Hepatocyte (in vitro differentiated cells): ENCODE results near the gene DENND5A.

Source experiments
- EZH2 ChIP-seq: fragments of 200-600 bp; sonication (generic); IDR thresholded peaks from 2 replicates; pipeline ENCODE4 v1.6.1; 2016; ENCODE audit warnings: antibody characterized with exemption, mild to moderate bottlenecking, borderline replicate concordance
- EZH2phosphoT487 ChIP-seq: fragments of 200-600 bp; sonication (generic); IDR thresholded peaks from one replicate; pipeline ENCODE4 v1.6.1; 2018; ENCODE audit warnings: antibody characterized with exemption, mild to moderate bottlenecking, low read depth, moderate library complexity; ENCODE audit not compliant: unreplicated experiment, severe bottlenecking
- TF ChIP-seq, protein P1 (sequence below): fragments of 200-600 bp; sonication (generic); IDR thresholded peaks from 2 replicates; pipeline ENCODE4 v1.5.1; 2016; ENCODE audit warnings: antibody characterized with exemption, mild to moderate bottlenecking; ENCODE audit not compliant: poor library complexity

GRCh38 chr11:9096427-9096826 lies 168.7 kb downstream of the DENND5A start:
- TF ChIP-seq, protein P1, sequence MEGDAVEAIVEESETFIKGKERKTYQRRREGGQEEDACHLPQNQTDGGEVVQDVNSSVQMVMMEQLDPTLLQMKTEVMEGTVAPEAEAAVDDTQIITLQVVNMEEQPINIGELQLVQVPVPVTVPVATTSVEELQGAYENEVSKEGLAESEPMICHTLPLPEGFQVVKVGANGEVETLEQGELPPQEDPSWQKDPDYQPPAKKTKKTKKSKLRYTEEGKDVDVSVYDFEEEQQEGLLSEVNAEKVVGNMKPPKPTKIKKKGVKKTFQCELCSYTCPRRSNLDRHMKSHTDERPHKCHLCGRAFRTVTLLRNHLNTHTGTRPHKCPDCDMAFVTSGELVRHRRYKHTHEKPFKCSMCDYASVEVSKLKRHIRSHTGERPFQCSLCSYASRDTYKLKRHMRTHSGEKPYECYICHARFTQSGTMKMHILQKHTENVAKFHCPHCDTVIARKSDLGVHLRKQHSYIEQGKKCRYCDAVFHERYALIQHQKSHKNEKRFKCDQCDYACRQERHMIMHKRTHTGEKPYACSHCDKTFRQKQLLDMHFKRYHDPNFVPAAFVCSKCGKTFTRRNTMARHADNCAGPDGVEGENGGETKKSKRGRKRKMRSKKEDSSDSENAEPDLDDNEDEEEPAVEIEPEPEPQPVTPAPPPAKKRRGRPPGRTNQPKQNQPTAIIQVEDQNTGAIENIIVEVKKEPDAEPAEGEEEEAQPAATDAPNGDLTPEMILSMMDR: no peak
- TF ChIP-seq EZH2: no peak
- TF ChIP-seq EZH2phosphoT487: no peak
